Endothelial cell of umbilical vein (primary cell): ENCODE results near the gene BMERB1. TPM values are rescaled to one million over a fixed set of nuclear protein-coding genes. Genes with fewer than 3 reads are reported as not detected.

Experiments used
- BruUV-seq: library from RNA; stranded (reverse); fragments of 400-500 nt; replicated peaks from 2 replicates; lab custom pipeline; 2021; lab: Mats Ljungman, UMichigan
- CTCF ChIA-PET: fragments of 300-600, 350-600 bp; sonication (Branson Sonifier 250); formaldehyde crosslinking; loops from one replicate; lab custom pipeline; 2021; ENCODE audit warnings: antibody characterized with exemption, inconsistent platforms; lab: Charles Lee
- POLR2A ChIA-PET: fragments of 300-600, 350-600 bp; sonication (Branson Sonifier 250); formaldehyde crosslinking; loops from one replicate; lab custom pipeline; 2021; ENCODE audit warnings: antibody characterized with exemption, inconsistent platforms; lab: Charles Lee
- DNase-seq: peaks from one replicate; pipeline ENCODE4 v3.0.0-alpha.2; 2011; ENCODE audit warnings: low read depth, low spot score
- FAIRE-seq: peaks from 2 replicates; lab custom pipeline; 2011; peaks lifted over from hg19 to GRCh38; lab: Jason Lieb, UNC
- H2AFZ ChIP-seq: 2 replicates; pipeline ENCODE4 v1.6.0; 2012; ENCODE audit warnings: low read depth, low read length, control low read depth, inconsistent platforms
- H3K27ac ChIP-seq: 2 replicates; pipeline ENCODE4 v1.5.1; 2011; ENCODE audit warnings: low read depth, mild to moderate bottlenecking, control low read depth, low read length, moderate library complexity; ENCODE audit not compliant: insufficient read depth
- H3K27me3 ChIP-seq, 2 experiments: 2 replicates each; pipeline versions ENCODE4 v1.6.0 to v1.6.1; 2011; ENCODE audit warnings: low read length in 2 of 2, mixed read lengths in 1 of 2; ENCODE audit not compliant: control insufficient read depth in 2 of 2, insufficient read depth in 2 of 2
- H3K36me3 ChIP-seq, 2 experiments: 2 replicates in 1 of 2; 3 replicates in 1 of 2; pipeline ENCODE4 v1.5.1; 2011; ENCODE audit warnings: low read length in 2 of 2, mild to moderate bottlenecking in 1 of 2, moderate library complexity in 1 of 2; ENCODE audit not compliant: control insufficient read depth in 2 of 2, insufficient read depth in 2 of 2; ENCODE audit errors: extremely low read depth in 1 of 2
- H3K4me1 ChIP-seq: 3 replicates; pipeline ENCODE4 v1.5.1; 2011; ENCODE audit warnings: mild to moderate bottlenecking, low read length; ENCODE audit not compliant: control insufficient read depth, insufficient read depth; ENCODE audit errors: extremely low read depth
- H3K4me2 ChIP-seq: 2 replicates; pipeline ENCODE4 v1.6.1; 2011; ENCODE audit warnings: low read length, control low read depth, mixed read lengths; ENCODE audit not compliant: insufficient read depth
- H3K4me3 ChIP-seq, 3 experiments: fragments of 200-600 bp in 1 of 3; sonication (generic), shearing (Covaris generic) in 1 of 3; replicated peaks in 1 of 3; 2 replicates each; pipeline ENCODE4 v1.5.1; 2011 to 2016; ENCODE audit warnings: control low read depth in 3 of 3, low read length in 3 of 3, mild to moderate bottlenecking in 2 of 3, inconsistent platforms in 1 of 3, low read depth in 1 of 3, moderate library complexity in 1 of 3; ENCODE audit not compliant: insufficient read depth in 1 of 3
- H3K79me2 ChIP-seq: 2 replicates; pipeline ENCODE4 v1.6.0; 2012; ENCODE audit warnings: low read length, inconsistent platforms; ENCODE audit not compliant: control insufficient read depth, insufficient read depth
- H3K9ac ChIP-seq: replicated peaks from 2 replicates; pipeline ENCODE3; 2011; ENCODE audit warnings: low read length, control low read depth; ENCODE audit not compliant: insufficient read depth; ENCODE audit errors: extremely low read depth
- H3K9me1 ChIP-seq: replicated peaks from 3 replicates; pipeline ENCODE4 v1.6.0; 2011; ENCODE audit warnings: mild to moderate bottlenecking, low read length; ENCODE audit not compliant: control insufficient read depth, insufficient read depth; ENCODE audit errors: extremely low read depth
- H3K9me3 ChIP-seq: replicated peaks from 2 replicates; pipeline ENCODE4 v1.5.1; 2012; ENCODE audit warnings: low read length, inconsistent platforms; ENCODE audit not compliant: control insufficient read depth, insufficient read depth
- H4K20me1 ChIP-seq: replicated peaks from 2 replicates; pipeline ENCODE3; 2011; ENCODE audit warnings: mild to moderate bottlenecking, low read length; ENCODE audit not compliant: control insufficient read depth, insufficient read depth; ENCODE audit errors: extremely low read depth
- EZH2 ChIP-seq: IDR thresholded peaks from 2 replicates; pipeline ENCODE4 v1.6.1; 2012; ENCODE audit warnings: borderline replicate concordance, low read depth, mild to moderate bottlenecking, moderate library complexity, low read length, inconsistent platforms; ENCODE audit not compliant: severe bottlenecking
- FOS ChIP-seq: IDR thresholded peaks from 2 replicates; pipeline ENCODE4 v1.6.1; 2011; ENCODE audit warnings: mild to moderate bottlenecking, low read length, moderate library complexity, borderline replicate concordance; ENCODE audit not compliant: insufficient read depth
- GATA2 ChIP-seq: IDR thresholded peaks from 2 replicates; pipeline ENCODE4 v1.7.0; 2011; ENCODE audit warnings: low read depth, mild to moderate bottlenecking, moderate library complexity, mixed read lengths, low read length; ENCODE audit not compliant: insufficient read length, insufficient read depth
- JUN ChIP-seq: IDR thresholded peaks from 2 replicates; pipeline ENCODE4 v1.6.1; 2011; ENCODE audit warnings: borderline replicate concordance, low read depth; ENCODE audit not compliant: insufficient read length, insufficient read depth
- MYC ChIP-seq: IDR thresholded peaks from one replicate; pipeline ENCODE4 v1.6.1; 2011; ENCODE audit warnings: mild to moderate bottlenecking, low read depth, low read length
- POLR2AphosphoS5 ChIP-seq: IDR thresholded peaks from 2 replicates; pipeline ENCODE4 v1.6.1; 2012; ENCODE audit warnings: low read depth, mild to moderate bottlenecking, control low read depth, low read length, moderate library complexity; ENCODE audit not compliant: insufficient read depth
- dilution Hi-C: fragments of 300-500 bp; cut with MboI; formaldehyde crosslinking; loops from one replicate; pipeline ENCODE4 v1.15.0; 2019; ENCODE audit warnings: low sequenced_read_pairs; ENCODE audit not compliant: extremely low pct_ligation_motif_present
- intact Hi-C: fragments of 100-400 bp; cut with micrococcal nuclease; formaldehyde crosslinking; loops from one replicate; pipeline ENCODE4 v1.10.0; 2022
- polyA plus RNA-seq, 4 experiments: library from polyadenylated mRNA; depleted of rRNA in 3 of 4; stranded (reverse) in 3 of 4; unstranded in 1 of 4; fragments of >200 nt; gene quantifications; 2 replicates each; pipeline versions ENCODE4 v1.2.1 to v1.2.3, GENCODE V29; 2011 to 2012; ENCODE audit warnings: missing spikeins in 1 of 4
- total RNA-seq: library from RNA; stranded (reverse); gene quantifications from 2 replicates; pipeline ENCODE4 v1.2.3, GENCODE V29; 2021
- TF ChIP-seq, protein P1 (sequence below): IDR thresholded peaks from 2 replicates; pipeline ENCODE4 v1.6.1; 2011; ENCODE audit not compliant: insufficient read depth, insufficient read length

The BMERB1 gene
- total and polyA plus RNA-seq, 2 donors (not counting 3 experiments of a cell fraction or from before 2014, with no cell fraction given), result 14.1 to 17.4 TPM

DNA sequence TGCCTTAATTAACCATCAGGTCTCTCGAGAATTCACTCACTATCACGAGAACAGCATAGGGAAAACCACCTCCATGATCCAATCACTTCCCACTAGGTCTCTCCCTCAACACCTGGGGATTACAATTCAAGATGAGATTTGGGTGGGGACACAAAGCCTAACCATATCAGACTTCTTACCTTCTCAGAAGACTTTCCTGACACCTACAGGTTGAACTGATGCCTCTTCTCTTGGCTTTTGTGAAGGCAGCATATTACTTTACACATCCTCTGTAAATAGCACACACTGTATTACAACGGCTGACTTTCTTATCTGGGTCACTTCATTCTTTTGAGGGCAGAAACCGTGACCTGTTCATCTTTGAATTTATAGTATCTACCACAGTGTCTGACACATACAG, 23.6 kb downstream of the BMERB1 start:
- Histone ChIP-seq H4K20me1 (no peaks in the 10 kb centered on the region), H3K9me3 (no peaks in the 10 kb centered on the region), H3K36me3 (no peaks in the 10 kb centered on the region), H3K27ac (no peak overlapping the region), H3K4me2 (no peak overlapping the region), H3K4me3 (no peak overlapping the region), H3K4me1 (peaks cover 6% of the 10 kb centered on the region), H2AFZ (no peak overlapping the region), H3K79me2 (no peaks in the 10 kb centered on the region), H3K9me1 (no peaks in the 10 kb centered on the region), H3K27me3 (no peaks in the 10 kb centered on the region), H3K9ac (no peak overlapping the region)
- TF ChIP-seq, protein P1, sequence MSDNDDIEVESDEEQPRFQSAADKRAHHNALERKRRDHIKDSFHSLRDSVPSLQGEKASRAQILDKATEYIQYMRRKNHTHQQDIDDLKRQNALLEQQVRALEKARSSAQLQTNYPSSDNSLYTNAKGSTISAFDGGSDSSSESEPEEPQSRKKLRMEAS, result no peak
- TF ChIP-seq FOS, result no peak
- no peak for TF ChIP-seq JUN
- TF ChIP-seq GATA2, result no peak
- no peak for TF ChIP-seq EZH2
- no peak for TF ChIP-seq POLR2AphosphoS5
- TF ChIP-seq MYC, result no peak
- intact Hi-C loops (no loop called here), dilution Hi-C loops (no loop called here)
- FAIRE-seq, result no peak
- ChIA-PET POLR2A (no interaction called here), CTCF (interaction anchor here (0.8 kb wide), 1 partner anchor 30 kb away, joined by 5 read pairs; no protein-coding TSS in a partner anchor)
- BruUV-seq, result no TSS peak
- DNase-seq, result no peak

DNA sequence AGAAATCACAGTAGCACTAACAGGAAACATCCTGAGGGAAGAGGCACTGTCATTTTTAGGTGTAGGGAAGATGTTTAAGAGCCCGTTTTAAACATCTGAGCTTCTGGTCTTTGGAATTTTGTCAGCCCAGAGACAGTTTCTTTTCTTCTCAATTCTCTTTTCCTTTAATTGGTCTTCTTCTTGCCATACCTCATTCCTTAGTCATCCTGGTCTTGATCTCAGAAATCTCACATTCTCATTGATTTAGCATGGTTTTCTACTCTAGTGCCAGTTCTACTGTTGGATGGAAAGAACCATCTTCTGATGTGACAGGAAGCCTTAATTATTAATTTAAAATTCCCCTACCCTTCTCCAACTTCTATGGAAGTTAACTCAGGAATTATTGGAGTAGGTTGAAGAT, 25.4 kb downstream of the BMERB1 start:
- no peak overlapping the region for H3K4me3 ChIP-seq
- H3K4me2 ChIP-seq, result no peak overlapping the region
- FAIRE-seq (no peak), DNase-seq (no peak)
- no peaks in the 10 kb centered on the region for H3K36me3 ChIP-seq
- TF ChIP-seq MYC (no peak), EZH2 (no peak), POLR2AphosphoS5 (no peak)
- TF ChIP-seq, protein P1, result no peak
- H3K27ac ChIP-seq, result no peak overlapping the region
- no peaks in the 10 kb centered on the region for H3K9me1 ChIP-seq
- no TSS peak for BruUV-seq
- H2AFZ ChIP-seq, result no peak overlapping the region
- no peaks in the 10 kb centered on the region for H3K27me3 ChIP-seq
- H3K4me1 ChIP-seq, result no peaks in the 10 kb centered on the region
- H4K20me1 ChIP-seq, result no peaks in the 10 kb centered on the region
- ChIA-PET POLR2A (no interaction called here), CTCF (interaction anchor here (1.3 kb wide), 1 partner anchor 32 kb away, joined by 6 read pairs; no protein-coding TSS in a partner anchor)
- no peaks in the 10 kb centered on the region for H3K9me3 ChIP-seq
- H3K9ac ChIP-seq, result no peak overlapping the region
- no peaks in the 10 kb centered on the region for H3K79me2 ChIP-seq
- intact Hi-C loops, result no loop called here
- dilution Hi-C loops, result no loop called here
